ENCODE results near the gene PRPSAP1.

PRPSAP1 gene

GRCh38 chr17:76382803-76383545 is 29.3 kb upstream of the PRPSAP1 start (continued):
- TF ChIP-seq ZNF544 (tag by site-specific recombination; IDR thresholded peaks at IDR 0.05) (no peak), ZNF768 (tag by site-specific recombination; IDR thresholded peaks at IDR 0.05) (no peak), AEBP2 (tag by site-specific recombination; IDR thresholded peaks at IDR 0.05; ENCODE audit: borderline replicate concordance) (no peak), ZNF837 (tag by site-specific recombination; IDR thresholded peaks at IDR 0.05) (no peak), ZNF843 (tag by site-specific recombination; IDR thresholded peaks at IDR 0.05) (no peak), ZNF274 (IDR thresholded peaks at IDR 0.05; ENCODE audit: low read length) (no peak), ZNF274 (tag by site-specific recombination; IDR thresholded peaks at IDR 0.05; ENCODE audit: borderline replicate concordance) (no peak), ZNF280D (tag by site-specific recombination; IDR thresholded peaks at IDR 0.05) (no peak), ZNF561 (tag by site-specific recombination; IDR thresholded peaks at IDR 0.05; ENCODE audit: borderline replicate concordance) (no peak), ZNF248 (tag by site-specific recombination; IDR thresholded peaks at IDR 0.05) (no peak), ZNF292 (tag by site-specific recombination; IDR thresholded peaks at IDR 0.05; ENCODE audit: borderline replicate concordance, low read depth) (no peak), KLF7 (tag by site-specific recombination; IDR thresholded peaks at IDR 0.05; ENCODE audit: borderline replicate concordance) (no peak), ZNF148 (tag by site-specific recombination; IDR thresholded peaks at IDR 0.05; ENCODE audit: borderline replicate concordance) (no peak), ZBTB11 (tag by site-specific recombination; conservative IDR thresholded peaks at IDR 0.05; ENCODE audit: low read depth) (no peak), ZBTB26 (tag by site-specific recombination; optimal IDR thresholded peaks at IDR 0.05) (peak; percentile 91), KLF16 (tag by site-specific recombination; IDR thresholded peaks at IDR 0.05) (no peak), ZNF626 (tag by site-specific recombination; IDR thresholded peaks at IDR 0.05) (no peak), REPIN1 (tag by site-specific recombination; IDR thresholded peaks at IDR 0.05; ENCODE audit: low read depth) (no peak), ZNF174 (tag by site-specific recombination; IDR thresholded peaks at IDR 0.05) (no peak), PRDM2 (tag by site-specific recombination; IDR thresholded peaks at IDR 0.05; ENCODE audit: borderline replicate concordance) (no peak), ZFHX2 (tag by site-specific recombination; conservative IDR thresholded peaks at IDR 0.05) (peak; percentile 47)

Measured in HEK293 (cell line).